K562 (cell line): Measurements from ENCODE around the gene PLP2. TPM values are rescaled to one million over a fixed set of nuclear protein-coding genes. Genes with fewer than 3 reads are reported as not detected.

Experiments
- ARHGAP35 ChIP-seq: fragments of 450-650 bp; IDR thresholded peaks from 2 replicates; pipeline ENCODE4 v1.6.1; 2018; ENCODE audit not compliant: partially characterized antibody
- ATF1 ChIP-seq, 2 experiments: fragments of 450-650 bp in 1 of 2; IDR thresholded peaks; 2 replicates each; pipeline ENCODE4 v1.6.1; 2016; ENCODE audit warnings: missing compliant biosample characterization in 1 of 2, missing genetic modification characterization in 1 of 2
- C11orf30 ChIP-seq: fragments of 450-650 bp; IDR thresholded peaks from 2 replicates; pipeline ENCODE4 v1.6.1; 2016; ENCODE audit warnings: low read depth, mild to moderate bottlenecking
- CEBPB ChIP-seq: fragments of 450-650 bp; IDR thresholded peaks from 2 replicates; pipeline ENCODE4 v1.6.1; 2016; ENCODE audit warnings: missing genetic modification characterization, missing compliant biosample characterization
- CEBPG ChIP-seq, 3 experiments: fragments of 200-800 bp in 1 of 3; sonication (Bioruptor generic) in 1 of 3; sonication (generic) in 1 of 3; formaldehyde crosslinking in 1 of 3; IDR thresholded peaks in 2 of 3; conservative IDR thresholded peaks in 1 of 3; 2 replicates each; pipeline versions ENCODE4 v1.6.1 to v1.8.0; 2016 to 2022; ENCODE audit warnings: missing compliant biosample characterization in 2 of 3, missing genetic modification characterization in 2 of 3, mild to moderate bottlenecking in 1 of 3, missing genetic modification reagents in 1 of 3
- EZH2 ChIP-seq: IDR thresholded peaks from 2 replicates; pipeline ENCODE4 v1.6.1; 2012; ENCODE audit warnings: low read depth, mild to moderate bottlenecking, inconsistent platforms, low read length, borderline replicate concordance
- GATA2 ChIP-seq: sonication (generic); formaldehyde crosslinking; IDR thresholded peaks from 2 replicates; pipeline ENCODE4 v1.4.0; 2020; ENCODE audit warnings: mild to moderate bottlenecking, missing genetic modification reagents
- HCFC1 ChIP-seq: IDR thresholded peaks from 2 replicates; pipeline ENCODE4 v1.6.1; 2012; ENCODE audit warnings: low read depth, low read length, improper control_type of control experiment
- HEY1 ChIP-seq: fragments of 250-450 bp; sonication (Bioruptor Pico); IDR thresholded peaks from 2 replicates; pipeline ENCODE4 v1.5.0; 2020; ENCODE audit warnings: mild to moderate bottlenecking, moderate library complexity, borderline replicate concordance
- JUN ChIP-seq, 2 experiments: sonication (generic) in 1 of 2; formaldehyde crosslinking in 1 of 2; IDR thresholded peaks; 2 replicates each; pipeline versions ENCODE4 v1.6.1 to v1.8.0; 2012 to 2022; ENCODE audit warnings: borderline replicate concordance in 2 of 2, mild to moderate bottlenecking in 2 of 2, improper control_type of control experiment in 1 of 2, low read depth in 1 of 2, low read length in 1 of 2, missing genetic modification reagents in 1 of 2
- NFYB ChIP-seq: IDR thresholded peaks from 2 replicates; pipeline ENCODE4 v1.6.1; 2011; ENCODE audit warnings: mild to moderate bottlenecking, moderate library complexity; ENCODE audit not compliant: insufficient read length; ENCODE audit errors: extremely low read depth
- RAD21 ChIP-seq, 2 experiments: fragments of 250-450 bp in 1 of 2; fragments of 450-650 bp in 1 of 2; sonication (Bioruptor Pico) in 1 of 2; formaldehyde crosslinking in 1 of 2; IDR thresholded peaks in 1 of 2; conservative IDR thresholded peaks in 1 of 2; 2 replicates each; pipeline versions ENCODE4 v1.4.0 to v1.8.0; 2020 to 2022; ENCODE audit warnings: mild to moderate bottlenecking in 2 of 2, moderate library complexity in 1 of 2
- SMAD4 ChIP-seq: fragments of 250-450 bp; sonication (Bioruptor Pico); conservative IDR thresholded peaks from 2 replicates; pipeline ENCODE4 v1.8.0; 2021; ENCODE audit warnings: inconsistent platforms, mild to moderate bottlenecking, moderate library complexity
- SRSF3 ChIP-seq: fragments of 200-400 bp; formaldehyde crosslinking; IDR thresholded peaks from 2 replicates; pipeline ENCODE4 v1.6.1; 2016; ENCODE audit warnings: mild to moderate bottlenecking, low read length, moderate library complexity; ENCODE audit not compliant: insufficient read depth
- TCF7 ChIP-seq: sonication (generic); IDR thresholded peaks from 2 replicates; pipeline ENCODE4 v1.6.1; 2016; ENCODE audit warnings: antibody characterized with exemption, borderline replicate concordance
- TSC22D4 ChIP-seq: fragments of 450-650 bp; IDR thresholded peaks from 2 replicates; pipeline ENCODE4 v1.6.1; 2016; ENCODE audit warnings: missing genetic modification characterization, missing biosample characterization, control low read depth
- WHSC1 ChIP-seq: IDR thresholded peaks from one replicate; pipeline ENCODE4 v1.6.1; 2012; ENCODE audit warnings: low read length, control low read depth, inconsistent platforms
- ZBTB17 ChIP-seq: fragments of 450-650 bp; formaldehyde crosslinking; IDR thresholded peaks from 2 replicates; pipeline ENCODE4 v1.4.0; 2020; ENCODE audit warnings: mild to moderate bottlenecking
- ZNF133 ChIP-seq: fragments of 250-450 bp; sonication (Bioruptor Pico); IDR thresholded peaks from 2 replicates; pipeline ENCODE4 v1.4.0; 2020; ENCODE audit warnings: mild to moderate bottlenecking
- ZNF408 ChIP-seq: fragments of 250-450 bp; sonication (Bioruptor Pico); IDR thresholded peaks from 2 replicates; pipeline ENCODE4 v1.4.0; 2020; ENCODE audit warnings: low read depth, mild to moderate bottlenecking, moderate library complexity
- polyA plus RNA-seq, 8 experiments: library from polyadenylated mRNA; depleted of rRNA in 4 of 8; stranded (reverse) in 5 of 8; unstranded in 3 of 8; fragments of >200 nt; fragmentation: Nextera tagmentation in 2 of 8; fragmentation: Illumina TruSeq in 1 of 8; extraction: Ambion mirVana in 2 of 8; extraction: Trizol in 1 of 8; gene quantifications; 2 replicates each; pipeline versions ENCODE4 v1.2.1 to v1.2.3, GENCODE V29; 2011 to 2014; ENCODE audit warnings: inconsistent platforms in 1 of 8, missing spikeins in 1 of 8
- total RNA-seq, 7 experiments: library from RNA; depleted of rRNA in 6 of 7; stranded (reverse); fragments of >200 nt in 6 of 7; fragmentation: Illumina TruSeq in 2 of 7; extraction: Trizol in 2 of 7; gene quantifications; 2 replicates each; pipeline versions ENCODE4 v1.2.1 to v1.2.3, GENCODE V29; 2011 to 2021; ENCODE audit warnings: low replicate concordance in 1 of 7
- TF ChIP-seq, protein P1 (sequence below): fragments of 450-650 bp; conservative IDR thresholded peaks from 2 replicates; pipeline ENCODE4 v1.6.1; 2016; ENCODE audit warnings: missing genetic modification characterization, low read depth, mild to moderate bottlenecking, missing compliant biosample characterization, moderate library complexity
- TF ChIP-seq, protein P2 (sequence below): fragments of 450-650 bp; formaldehyde crosslinking; IDR thresholded peaks from 2 replicates; pipeline ENCODE4 v1.4.0; 2020; ENCODE audit warnings: mild to moderate bottlenecking, moderate library complexity
- TF ChIP-seq, protein P3 (sequence below): fragments of 250-450 bp; sonication (Bioruptor Pico); IDR thresholded peaks from 2 replicates; pipeline ENCODE4 v1.8.0; 2022; ENCODE audit warnings: inconsistent platforms

Gene PLP2
- total and polyA plus RNA-seq, 9 of the 15 experiments (the other 6 are each of a cell fraction or from before 2014, with no cell fraction given), result 34.7 to 236 (median 112) TPM

GRCh38 chrX:49166914-49167739 lies 4.6 kb upstream of the PLP2 start (continued):
- TF ChIP-seq SMAD4 (CRISPR knock-in tag) (peak; percentile 55), ZBTB17 (CRISPR knock-in tag) (0 out of 2 replicates have a peak, but pooled peaks have one; percentile 14), RAD21 (CRISPR knock-in tag; conservative IDR thresholded peaks at IDR 0.05 in 1 of 2, IDR thresholded peaks at IDR 0.05 in 1 of 2) (peak in 1 of 2 experiments; percentile 25; a peak in 2 of 4 replicates), TCF7 (no peak), CEBPG (CRISPR knock-in tag; IDR thresholded peaks at IDR 0.05) (no peak), CEBPG (tag; conservative IDR thresholded peaks at IDR 0.05 in 1 of 2, IDR thresholded peaks at IDR 0.05 in 1 of 2) (no peak), NFYB (no peak), ARHGAP35 (no peak), ZNF133 (CRISPR knock-in tag) (no peak), C11orf30 (peak; percentile 80), CEBPB (tag) (no peak), HCFC1 (0 out of 2 replicates have a peak, but pooled peaks have one; percentile 6), JUN (IDR thresholded peaks at IDR 0.05; ENCODE audit: borderline replicate concordance, low read depth, low read length) (no peak), JUN (CRISPR knock-in tag; IDR thresholded peaks at IDR 0.05; ENCODE audit: borderline replicate concordance) (no peak), GATA2 (CRISPR knock-in tag) (no peak), ZNF408 (CRISPR knock-in tag) (no peak), TSC22D4 (no peak), HEY1 (CRISPR knock-in tag) (no peak), EZH2 (no peak), WHSC1 (no peak), ATF1 (CRISPR knock-in tag; IDR thresholded peaks at IDR 0.05) (no peak), ATF1 (tag; IDR thresholded peaks at IDR 0.05) (peak; percentile 46; the same call in 1 of the 2 replicates), SRSF3 (no peak)
- TF ChIP-seq, protein P1, sequence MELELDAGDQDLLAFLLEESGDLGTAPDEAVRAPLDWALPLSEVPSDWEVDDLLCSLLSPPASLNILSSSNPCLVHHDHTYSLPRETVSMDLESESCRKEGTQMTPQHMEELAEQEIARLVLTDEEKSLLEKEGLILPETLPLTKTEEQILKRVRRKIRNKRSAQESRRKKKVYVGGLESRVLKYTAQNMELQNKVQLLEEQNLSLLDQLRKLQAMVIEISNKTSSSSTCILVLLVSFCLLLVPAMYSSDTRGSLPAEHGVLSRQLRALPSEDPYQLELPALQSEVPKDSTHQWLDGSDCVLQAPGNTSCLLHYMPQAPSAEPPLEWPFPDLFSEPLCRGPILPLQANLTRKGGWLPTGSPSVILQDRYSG (tag), result no peak
- TF ChIP-seq, protein P2, sequence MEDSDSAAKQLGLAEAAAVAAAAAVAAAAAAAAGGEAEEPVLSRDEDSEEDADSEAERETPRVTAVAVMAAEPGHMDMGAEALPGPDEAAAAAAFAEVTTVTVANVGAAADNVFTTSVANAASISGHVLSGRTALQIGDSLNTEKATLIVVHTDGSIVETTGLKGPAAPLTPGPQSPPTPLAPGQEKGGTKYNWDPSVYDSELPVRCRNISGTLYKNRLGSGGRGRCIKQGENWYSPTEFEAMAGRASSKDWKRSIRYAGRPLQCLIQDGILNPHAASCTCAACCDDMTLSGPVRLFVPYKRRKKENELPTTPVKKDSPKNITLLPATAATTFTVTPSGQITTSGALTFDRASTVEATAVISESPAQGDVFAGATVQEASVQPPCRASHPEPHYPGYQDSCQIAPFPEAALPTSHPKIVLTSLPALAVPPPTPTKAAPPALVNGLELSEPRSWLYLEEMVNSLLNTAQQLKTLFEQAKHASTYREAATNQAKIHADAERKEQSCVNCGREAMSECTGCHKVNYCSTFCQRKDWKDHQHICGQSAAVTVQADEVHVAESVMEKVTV (CRISPR knock-in tag), result no peak
- TF ChIP-seq, protein P3, sequence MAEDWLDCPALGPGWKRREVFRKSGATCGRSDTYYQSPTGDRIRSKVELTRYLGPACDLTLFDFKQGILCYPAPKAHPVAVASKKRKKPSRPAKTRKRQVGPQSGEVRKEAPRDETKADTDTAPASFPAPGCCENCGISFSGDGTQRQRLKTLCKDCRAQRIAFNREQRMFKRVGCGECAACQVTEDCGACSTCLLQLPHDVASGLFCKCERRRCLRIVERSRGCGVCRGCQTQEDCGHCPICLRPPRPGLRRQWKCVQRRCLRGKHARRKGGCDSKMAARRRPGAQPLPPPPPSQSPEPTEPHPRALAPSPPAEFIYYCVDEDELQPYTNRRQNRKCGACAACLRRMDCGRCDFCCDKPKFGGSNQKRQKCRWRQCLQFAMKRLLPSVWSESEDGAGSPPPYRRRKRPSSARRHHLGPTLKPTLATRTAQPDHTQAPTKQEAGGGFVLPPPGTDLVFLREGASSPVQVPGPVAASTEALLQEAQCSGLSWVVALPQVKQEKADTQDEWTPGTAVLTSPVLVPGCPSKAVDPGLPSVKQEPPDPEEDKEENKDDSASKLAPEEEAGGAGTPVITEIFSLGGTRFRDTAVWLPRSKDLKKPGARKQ (CRISPR knock-in tag), result no peak
